ENCODE measurements around the gene MPO.

The MPO gene

GRCh38 chr17:58318065-58318481 lies 37.3 kb upstream of the MPO start:
- DNase-seq (ENCODE audit: low read depth) = no peak
- H3K4me3 ChIP-seq (ENCODE audit: low read length) = no peak overlapping the region
- TF ChIP-seq, protein P1, sequence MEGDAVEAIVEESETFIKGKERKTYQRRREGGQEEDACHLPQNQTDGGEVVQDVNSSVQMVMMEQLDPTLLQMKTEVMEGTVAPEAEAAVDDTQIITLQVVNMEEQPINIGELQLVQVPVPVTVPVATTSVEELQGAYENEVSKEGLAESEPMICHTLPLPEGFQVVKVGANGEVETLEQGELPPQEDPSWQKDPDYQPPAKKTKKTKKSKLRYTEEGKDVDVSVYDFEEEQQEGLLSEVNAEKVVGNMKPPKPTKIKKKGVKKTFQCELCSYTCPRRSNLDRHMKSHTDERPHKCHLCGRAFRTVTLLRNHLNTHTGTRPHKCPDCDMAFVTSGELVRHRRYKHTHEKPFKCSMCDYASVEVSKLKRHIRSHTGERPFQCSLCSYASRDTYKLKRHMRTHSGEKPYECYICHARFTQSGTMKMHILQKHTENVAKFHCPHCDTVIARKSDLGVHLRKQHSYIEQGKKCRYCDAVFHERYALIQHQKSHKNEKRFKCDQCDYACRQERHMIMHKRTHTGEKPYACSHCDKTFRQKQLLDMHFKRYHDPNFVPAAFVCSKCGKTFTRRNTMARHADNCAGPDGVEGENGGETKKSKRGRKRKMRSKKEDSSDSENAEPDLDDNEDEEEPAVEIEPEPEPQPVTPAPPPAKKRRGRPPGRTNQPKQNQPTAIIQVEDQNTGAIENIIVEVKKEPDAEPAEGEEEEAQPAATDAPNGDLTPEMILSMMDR (IDR thresholded peaks at IDR 0.05; ENCODE audit: insufficient read depth, low read depth, low read length, missing control alignments) = no peak

GRCh38 chr17:58317421-58318064 lies 36.8 kb upstream of the MPO start:
- TF ChIP-seq, protein P1 (IDR thresholded peaks at IDR 0.05; ENCODE audit: insufficient read depth, low read depth, low read length, missing control alignments) = peak; percentile 93
- peak; percentile 85 for DNase-seq (ENCODE audit: low read depth)
- H3K4me3 ChIP-seq (ENCODE audit: low read length) = no peak overlapping the region

- no peak overlapping the region for H3K4me3 ChIP-seq (ENCODE audit: low read length)
- TF ChIP-seq, protein P1 (IDR thresholded peaks at IDR 0.05; ENCODE audit: insufficient read depth, low read depth, low read length, missing control alignments) = no peak
- DNase-seq (ENCODE audit: low read depth) = no peak
Measured at GRCh38 chr17:58316260-58316960, 35.7 kb upstream of the MPO start.

DNA sequence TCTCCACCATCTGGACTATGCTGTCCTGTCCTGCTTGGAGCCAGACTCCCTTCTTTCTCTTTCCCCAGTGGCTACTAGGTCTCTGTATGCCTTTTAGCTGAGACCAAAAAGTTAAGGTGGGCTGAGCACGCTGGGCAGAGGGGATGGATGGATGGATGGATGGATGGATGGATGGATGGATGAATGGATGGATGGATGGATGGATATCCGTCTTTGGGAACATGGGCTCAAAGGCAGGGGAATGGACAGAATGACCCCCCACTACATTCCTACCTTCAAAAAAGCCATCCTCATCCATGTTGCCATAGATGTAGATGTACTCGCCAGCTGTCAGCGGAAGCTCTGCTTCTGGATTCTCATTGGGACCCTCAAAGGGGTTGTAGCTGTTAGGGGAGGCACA lies 35.0 kb upstream of the MPO start:
- DNase-seq (ENCODE audit: low read depth) = no peak
- TF ChIP-seq, protein P1 (IDR thresholded peaks at IDR 0.05; ENCODE audit: insufficient read depth, low read depth, low read length, missing control alignments) = no peak
- no peak overlapping the region for H3K4me3 ChIP-seq (ENCODE audit: low read length)

- no peak overlapping the region for H3K4me3 ChIP-seq (ENCODE audit: low read length)
- DNase-seq (ENCODE audit: low read depth) = no peak
- TF ChIP-seq, protein P1 (IDR thresholded peaks at IDR 0.05; ENCODE audit: insufficient read depth, low read depth, low read length, missing control alignments) = no peak
Measured at GRCh38 chr17:58315281-58315711, 34.6 kb upstream of the MPO start.

DNA sequence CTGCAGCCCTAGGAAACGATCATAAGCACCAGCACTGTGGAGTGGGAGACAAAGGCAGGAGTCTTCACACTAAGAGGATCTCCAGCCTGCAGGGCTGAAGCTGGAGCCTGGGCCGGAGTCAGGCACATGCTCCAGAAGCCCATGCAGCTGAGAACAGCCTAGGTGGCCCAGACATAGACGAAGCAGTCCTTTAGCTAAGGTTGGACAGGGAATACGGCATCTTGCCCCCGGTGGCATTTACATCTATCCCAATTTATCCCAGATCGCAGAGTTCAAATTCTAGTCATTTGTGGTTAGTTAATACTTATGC lies 33.9 kb upstream of the MPO start:
- no peak for DNase-seq (ENCODE audit: low read depth)
- H3K4me3 ChIP-seq (ENCODE audit: low read length) = no peak overlapping the region
- TF ChIP-seq, protein P1 (IDR thresholded peaks at IDR 0.05; ENCODE audit: insufficient read depth, low read depth, low read length, missing control alignments) = no peak
